AG04450 (cell line): ENCODE results near the gene PLXNA4. TPM values are rescaled to one million over a fixed set of nuclear protein-coding genes. Genes with fewer than 3 reads are reported as not detected.

Source experiments
- CTCF ChIA-PET: fragments of 300-600, 350-600 bp; formaldehyde crosslinking; extraction: SDS; loops from one replicate; lab custom pipeline; 2022; ENCODE audit warnings: antibody characterized with exemption, inconsistent platforms; lab: Charles Lee
- POLR2A ChIA-PET: fragments of 350-600 bp; formaldehyde crosslinking; extraction: SDS; loops from one replicate; lab custom pipeline; 2021; ENCODE audit warnings: antibody characterized with exemption, inconsistent platforms; lab: Yijun Ruan, JAX
- DNase-seq: peaks from one replicate; pipeline ENCODE4 v3.0.0-alpha.2; 2011; ENCODE audit warnings: low read depth, low spot score
- H3K27ac ChIP-seq: one replicate; pipeline ENCODE4 v1.5.1; 2012; ENCODE audit warnings: low read depth, low read length, control low read depth
- H3K27me3 ChIP-seq: one replicate; pipeline ENCODE4 v1.6.0; 2012; ENCODE audit warnings: low read length; ENCODE audit not compliant: control insufficient read depth, insufficient read depth
- H3K4me3 ChIP-seq: 2 replicates; pipeline ENCODE4 v1.5.1; 2011; ENCODE audit warnings: mild to moderate bottlenecking, low read depth, low read length, control low read depth
- H3K9me3 ChIP-seq: 2 replicates; pipeline ENCODE4 v1.5.1; 2012; ENCODE audit warnings: low read length; ENCODE audit not compliant: control insufficient read depth, insufficient read depth
- polyA plus RNA-seq: library from polyadenylated mRNA; depleted of rRNA; stranded (reverse); fragments of >200 nt; gene quantifications from 2 replicates; pipeline ENCODE4 v1.2.3, GENCODE V29; 2011
- TF ChIP-seq, protein P1 (sequence below): IDR thresholded peaks from 2 replicates; pipeline ENCODE4 v1.5.1; 2011; ENCODE audit warnings: low read depth, low read length, control low read depth, inconsistent platforms

Gene PLXNA4
- polyA plus RNA-seq, 1 experiment, result 0.05 TPM

DNA sequence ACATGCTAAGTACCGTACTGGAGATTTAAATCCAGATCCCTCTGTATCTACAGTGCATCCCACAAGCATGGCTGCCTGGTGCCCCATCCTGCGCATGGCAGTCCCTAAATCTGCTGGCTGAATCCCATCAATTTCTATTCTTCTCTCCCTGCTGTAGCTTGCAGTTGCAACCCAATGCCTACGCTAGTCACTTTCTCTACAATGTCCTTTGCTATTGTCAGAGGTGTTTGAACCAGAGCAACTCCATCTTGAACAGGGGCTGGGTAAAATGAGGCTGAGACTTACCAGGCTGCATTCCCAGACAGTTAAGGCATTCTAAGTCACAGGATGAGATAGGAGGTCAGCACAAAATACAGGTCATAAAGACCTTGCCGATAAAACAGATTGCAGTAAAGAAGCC is 461.2 kb downstream of the PLXNA4 start:
- ChIA-PET CTCF (no interaction called here), POLR2A (no interaction called here)
- Histone ChIP-seq H3K9me3 (no peaks in the 10 kb centered on the region; the same call in 1 of the 2 replicates), H3K27ac (no peak overlapping the region), H3K27me3 (no peaks in the 10 kb centered on the region), H3K4me3 (no peak overlapping the region)
- TF ChIP-seq, protein P1, sequence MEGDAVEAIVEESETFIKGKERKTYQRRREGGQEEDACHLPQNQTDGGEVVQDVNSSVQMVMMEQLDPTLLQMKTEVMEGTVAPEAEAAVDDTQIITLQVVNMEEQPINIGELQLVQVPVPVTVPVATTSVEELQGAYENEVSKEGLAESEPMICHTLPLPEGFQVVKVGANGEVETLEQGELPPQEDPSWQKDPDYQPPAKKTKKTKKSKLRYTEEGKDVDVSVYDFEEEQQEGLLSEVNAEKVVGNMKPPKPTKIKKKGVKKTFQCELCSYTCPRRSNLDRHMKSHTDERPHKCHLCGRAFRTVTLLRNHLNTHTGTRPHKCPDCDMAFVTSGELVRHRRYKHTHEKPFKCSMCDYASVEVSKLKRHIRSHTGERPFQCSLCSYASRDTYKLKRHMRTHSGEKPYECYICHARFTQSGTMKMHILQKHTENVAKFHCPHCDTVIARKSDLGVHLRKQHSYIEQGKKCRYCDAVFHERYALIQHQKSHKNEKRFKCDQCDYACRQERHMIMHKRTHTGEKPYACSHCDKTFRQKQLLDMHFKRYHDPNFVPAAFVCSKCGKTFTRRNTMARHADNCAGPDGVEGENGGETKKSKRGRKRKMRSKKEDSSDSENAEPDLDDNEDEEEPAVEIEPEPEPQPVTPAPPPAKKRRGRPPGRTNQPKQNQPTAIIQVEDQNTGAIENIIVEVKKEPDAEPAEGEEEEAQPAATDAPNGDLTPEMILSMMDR, result no peak
- DNase-seq, result no peak

GRCh38 chr7:132114411-132114810 is 461.9 kb downstream of the PLXNA4 start:
- CTCF ChIA-PET, result no interaction called here
- TF ChIP-seq, protein P1, result no peak
- Histone ChIP-seq H3K9me3 (no peaks in the 10 kb centered on the region; the same call in 1 of the 2 replicates), H3K27me3 (no peaks in the 10 kb centered on the region), H3K4me3 (no peak overlapping the region), H3K27ac (no peak overlapping the region)
- POLR2A ChIA-PET, result no interaction called here
- DNase-seq, result no peak

DNA sequence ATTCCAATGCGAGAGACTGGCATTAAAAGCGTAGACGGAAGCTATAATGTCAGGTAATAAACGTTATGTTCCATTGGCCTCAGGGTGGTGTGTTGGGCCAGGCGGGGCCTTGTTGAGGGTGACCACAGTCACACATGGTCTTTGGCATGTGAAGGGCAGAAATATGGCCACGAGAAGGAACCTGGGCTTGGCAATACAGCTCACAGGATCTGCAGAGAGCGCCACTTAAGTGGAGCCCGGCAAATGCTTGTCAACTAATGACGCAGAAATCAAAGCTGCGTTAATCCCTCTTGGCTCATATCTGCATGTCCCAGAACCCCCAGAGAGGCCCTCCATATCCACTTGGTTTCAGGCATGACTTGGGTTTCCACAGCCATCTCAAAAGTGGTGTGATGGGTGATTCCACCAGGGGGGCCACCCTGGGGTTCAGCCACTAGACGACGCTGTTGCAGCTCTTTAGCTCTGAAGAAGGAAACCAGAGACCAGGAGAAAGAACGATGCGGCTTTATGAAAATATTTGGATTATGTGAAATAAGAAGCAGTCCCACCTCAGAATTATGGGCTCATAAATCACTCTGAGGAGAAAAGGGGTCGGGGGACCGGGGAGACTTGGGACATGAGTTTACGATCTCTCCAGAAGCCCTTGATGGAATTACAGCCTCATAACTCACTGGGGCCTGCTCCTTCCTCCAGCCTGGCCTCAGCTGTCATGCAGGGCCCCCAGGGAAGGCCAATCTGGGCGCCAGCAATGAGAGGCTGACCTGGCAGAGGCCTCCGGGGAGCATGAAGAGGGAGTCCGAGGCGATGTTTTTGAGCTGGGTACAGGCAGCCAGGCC is 462.5 kb downstream of the PLXNA4 start:
- no peak for DNase-seq
- CTCF ChIA-PET, result no interaction called here
- TF ChIP-seq, protein P1, result no peak
- H3K4me3 ChIP-seq, result no peak overlapping the region
- H3K9me3 ChIP-seq, result no peaks in the 10 kb centered on the region; the same call in 1 of the 2 replicates
- H3K27ac ChIP-seq, result no peak overlapping the region
- no peaks in the 10 kb centered on the region for H3K27me3 ChIP-seq
- POLR2A ChIA-PET, result no interaction called here

DNA sequence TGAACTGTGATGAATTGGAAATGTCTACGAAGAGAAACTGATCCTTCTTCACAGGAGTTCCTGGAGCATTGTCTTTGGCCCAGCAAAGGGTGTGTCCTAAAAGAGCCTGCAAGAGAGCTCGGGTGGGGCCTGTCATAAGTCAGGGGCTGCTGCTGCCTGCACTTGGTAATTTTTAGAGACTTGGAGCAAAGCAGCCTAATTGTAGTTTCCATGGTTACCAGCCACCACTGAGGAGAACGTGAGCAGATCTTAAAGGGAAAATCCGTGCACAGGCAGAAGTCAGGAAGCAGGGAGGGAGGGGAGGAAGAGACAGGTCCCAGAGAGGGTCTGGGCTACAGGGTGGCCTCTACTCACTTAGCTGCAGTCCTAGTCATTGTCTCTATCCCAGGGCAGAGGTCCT is 463.6 kb downstream of the PLXNA4 start:
- ChIA-PET CTCF (no interaction called here), POLR2A (no interaction called here)
- no peaks in the 10 kb centered on the region; the same call in 1 of the 2 replicates for H3K9me3 ChIP-seq
- TF ChIP-seq, protein P1, result no peak
- no peak overlapping the region for H3K27ac ChIP-seq
- H3K27me3 ChIP-seq, result peaks cover 2% of the 10 kb centered on the region
- no peak for DNase-seq
- no peak overlapping the region for H3K4me3 ChIP-seq

GRCh38 chr7:132112106-132112505 is 464.2 kb downstream of the PLXNA4 start:
- ChIA-PET CTCF (interaction anchor here (1.4 kb wide), 1 partner anchor 29 kb away, joined by 3 read pairs; no protein-coding TSS in a partner anchor), POLR2A (no interaction called here)
- DNase-seq, result no peak
- Histone ChIP-seq H3K27me3 (peaks cover 2% of the 10 kb centered on the region), H3K4me3 (no peak overlapping the region), H3K27ac (no peak overlapping the region), H3K9me3 (no peaks in the 10 kb centered on the region; the same call in 1 of the 2 replicates)
- TF ChIP-seq, protein P1, result no peak
